GM19043 (cell line): Measurements from ENCODE around the gene FKBP15.
A peak's percentile ranks its signal among the peaks of the same experiment; 100 is the strongest.
"Not testable (repeated sequence)": the region's sequence is repeated elsewhere in the genome, so short reads cannot be mapped to it uniquely, and the experiment has no call there.

Experiments
- ATAC-seq: cut with Tn5 transposase; IDR thresholded peaks from one replicate; pipeline ENCODE4 v1.9.1; 2021; ENCODE audit warnings: low read depth; ENCODE audit not compliant: unreplicated experiment

FKBP15 gene

DNA sequence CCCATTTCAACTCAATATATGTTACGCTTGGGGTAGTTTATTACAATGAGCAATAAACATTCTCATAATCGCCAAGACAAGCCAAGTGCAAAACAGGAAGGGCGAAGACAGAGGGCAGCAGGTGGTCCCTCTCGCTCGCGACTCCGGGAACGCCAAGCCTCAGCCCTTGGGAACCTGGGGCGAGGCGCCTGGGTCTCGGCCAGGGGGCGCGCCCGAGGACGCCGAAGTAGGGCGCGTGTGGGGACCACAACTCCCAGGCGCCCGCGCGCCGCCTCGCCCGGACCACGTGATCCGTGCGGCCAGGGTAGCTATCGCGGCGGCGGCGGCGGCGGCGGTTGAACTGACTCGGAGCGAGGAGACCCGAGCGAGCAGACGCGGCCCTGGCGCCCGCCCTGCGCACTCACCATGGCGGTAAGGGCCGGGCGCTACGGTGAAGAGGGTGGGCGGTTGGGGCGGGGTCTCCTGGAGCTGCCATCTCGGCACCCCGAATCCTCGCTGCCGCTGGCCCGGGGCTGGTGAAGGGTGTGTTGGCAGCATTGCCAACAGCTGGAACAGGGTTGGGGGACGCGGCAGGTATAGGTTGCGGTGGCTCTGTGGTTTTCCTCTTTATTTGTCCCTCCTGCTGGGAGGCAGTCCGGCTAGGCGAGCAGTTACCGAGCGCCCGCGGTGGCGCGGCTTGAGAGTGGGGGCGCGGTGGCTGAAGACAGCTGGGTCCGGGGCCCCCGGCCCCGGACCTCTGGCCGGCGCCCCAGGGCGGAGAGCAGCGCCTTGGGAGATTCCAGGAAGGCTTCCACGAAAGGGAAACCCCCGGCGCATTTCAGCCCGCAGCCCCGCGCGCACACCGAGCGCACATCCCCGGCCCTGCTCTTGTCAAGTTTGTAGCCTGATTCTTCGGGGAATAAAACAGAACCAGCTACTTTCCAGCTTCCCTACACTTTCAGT, 70.1 kb downstream of the FKBP15 start, which contains the start of gene SLC31A2:
Gene SLC31A2 (plus strand): TSS at position 338 of the 942 bp plus-strand sequence. CDS start 68 bp downstream, at position 406.
- peak; percentile 95 for ATAC-seq

DNA sequence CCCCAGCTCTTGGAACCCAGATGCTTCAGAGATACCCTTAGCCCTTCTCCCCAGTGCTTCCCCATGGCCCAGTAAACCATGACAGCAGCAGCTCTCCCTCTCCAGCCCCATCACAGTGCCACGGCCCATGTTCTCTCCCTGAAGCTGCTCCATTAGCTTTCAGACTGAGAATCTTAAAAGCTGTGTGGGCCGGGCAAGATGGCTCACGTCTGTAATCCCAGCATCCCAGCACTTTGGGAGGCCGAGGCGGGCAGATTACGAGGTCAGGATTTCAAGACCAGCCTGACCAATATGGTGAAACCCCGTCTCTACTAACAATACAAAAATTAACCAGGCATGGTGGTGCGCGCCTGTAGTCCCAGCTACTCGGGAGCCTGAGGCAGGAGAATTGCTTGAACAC, 71.5 kb downstream of the FKBP15 start:
- not testable (repeated sequence) for ATAC-seq

DNA sequence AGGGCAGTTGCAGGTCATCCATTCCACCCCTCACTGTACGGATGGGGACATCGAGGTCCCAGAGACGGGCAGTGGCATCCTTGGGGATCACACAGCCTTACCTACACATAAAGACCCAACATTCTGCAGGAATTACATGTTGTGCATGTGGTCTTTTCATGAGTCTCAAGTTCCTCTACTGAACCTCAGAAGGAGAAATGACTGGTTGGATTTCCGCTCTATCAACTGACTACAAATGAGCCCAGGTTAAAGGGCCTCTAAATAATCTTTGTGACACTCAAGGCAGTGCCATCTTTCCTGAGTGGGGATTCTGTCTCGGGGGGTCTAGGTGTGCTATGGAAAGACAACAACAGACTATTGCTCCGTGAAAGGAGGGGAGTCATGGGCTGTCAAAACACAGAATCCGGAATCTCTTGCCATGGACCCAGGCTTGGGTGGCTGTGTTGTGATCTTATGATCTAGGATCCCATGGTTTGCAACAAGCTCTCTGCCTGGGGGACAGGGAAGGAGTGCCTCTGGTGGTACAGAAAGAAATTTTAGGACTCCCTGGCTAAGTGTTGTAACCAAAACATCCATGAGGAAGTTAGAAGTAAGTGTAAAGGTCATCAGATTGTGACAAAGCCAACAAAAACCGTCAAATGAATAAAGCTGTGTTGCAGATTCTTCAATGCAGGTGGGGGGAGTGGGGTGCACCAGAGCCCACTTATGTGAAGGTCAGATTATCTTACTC, 72.1 kb downstream of the FKBP15 start:
- no peak for ATAC-seq

DNA sequence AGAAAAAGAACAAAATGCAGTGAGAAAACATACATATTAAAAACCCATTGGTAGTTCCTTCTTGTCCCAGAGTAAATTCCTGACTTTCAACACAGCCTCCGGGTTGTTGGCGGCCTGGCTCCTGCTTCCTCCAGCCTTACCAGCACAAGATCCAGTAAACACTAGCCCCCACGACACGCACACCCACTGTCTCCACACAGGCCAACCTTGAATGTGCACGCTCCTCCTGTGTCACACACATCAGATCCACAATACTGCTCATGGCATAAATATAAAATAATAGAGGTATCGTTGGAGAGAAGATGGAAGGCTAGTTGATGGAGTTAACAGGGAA, 72.7 kb downstream of the FKBP15 start:
- no peak for ATAC-seq

DNA sequence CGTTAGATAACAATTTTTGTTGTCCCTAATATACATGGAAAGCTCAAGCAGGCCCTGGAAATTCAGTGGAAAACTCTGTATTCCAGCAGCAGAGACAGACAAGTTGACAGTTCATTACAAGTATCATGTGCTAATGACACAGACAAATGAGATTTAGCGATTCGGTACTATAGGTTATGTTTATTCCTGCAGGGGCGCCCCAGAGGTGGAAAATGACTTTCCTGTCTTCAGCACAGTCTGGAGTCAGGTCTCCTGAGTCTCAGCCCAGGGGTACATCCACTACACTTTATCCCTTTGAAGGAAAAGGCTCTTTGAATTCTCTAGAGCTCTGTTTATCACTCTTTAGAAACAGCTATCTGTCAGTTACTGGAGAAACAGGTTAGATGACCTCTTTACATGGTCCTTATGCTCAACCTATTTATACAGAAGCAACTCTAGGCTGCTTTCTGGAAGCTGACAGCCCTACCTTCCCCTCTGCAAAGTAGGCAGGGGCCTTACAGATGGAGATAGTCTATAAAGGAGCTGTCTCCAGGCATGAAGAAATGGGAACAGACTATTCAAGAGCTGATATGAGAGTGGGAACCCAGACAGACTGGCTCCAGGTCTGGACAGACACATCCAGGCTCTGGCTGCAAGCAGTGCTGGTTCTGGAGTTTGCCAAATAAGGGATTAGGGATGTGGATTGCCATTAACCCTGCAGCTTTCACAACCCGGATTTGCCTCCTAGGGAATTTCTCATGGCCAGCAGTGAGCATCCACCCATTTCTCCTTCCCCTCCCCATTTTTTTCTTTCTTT, 77.4 kb downstream of the FKBP15 start:
- no peak for ATAC-seq

DNA sequence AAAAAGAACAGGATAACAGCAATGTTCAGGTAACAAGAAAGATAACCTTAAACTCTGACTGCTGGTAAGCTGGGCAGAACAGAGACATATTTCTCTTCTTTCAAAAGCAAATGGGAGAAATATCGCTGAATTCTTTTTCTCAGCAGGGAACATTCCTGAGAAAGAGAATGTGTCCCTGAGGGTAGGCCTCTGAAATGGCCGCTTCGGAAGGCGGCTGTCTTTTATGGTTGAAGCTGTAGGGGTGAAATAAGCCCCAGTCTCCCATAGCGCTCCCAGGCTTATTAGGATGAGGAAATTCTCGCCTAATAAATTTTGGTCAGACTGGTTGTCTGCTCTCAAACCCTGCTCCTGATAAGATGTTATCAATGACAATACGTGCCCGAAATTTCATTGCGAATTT, 80.2 kb downstream of the FKBP15 start:
- not testable (repeated sequence) for ATAC-seq

DNA sequence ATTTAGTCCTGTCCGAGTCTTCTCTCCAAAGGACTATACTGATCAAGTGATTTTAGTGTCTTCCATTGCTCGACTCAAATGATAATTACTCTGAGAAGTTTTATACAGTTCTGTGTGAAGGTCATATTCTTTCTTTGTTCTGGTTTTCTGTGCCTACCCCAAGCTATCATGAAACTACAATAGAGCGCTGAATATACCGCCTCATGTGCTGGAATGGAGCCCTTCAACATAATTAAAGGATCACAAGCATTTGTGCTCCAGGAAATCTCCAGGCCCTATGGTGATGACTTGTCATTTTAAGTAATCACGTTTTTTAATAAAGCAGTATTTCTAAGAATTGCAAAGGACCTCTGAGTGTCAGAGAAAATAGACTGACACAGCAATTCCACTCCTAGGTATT, 81.1 kb downstream of the FKBP15 start:
- no peak for ATAC-seq

DNA sequence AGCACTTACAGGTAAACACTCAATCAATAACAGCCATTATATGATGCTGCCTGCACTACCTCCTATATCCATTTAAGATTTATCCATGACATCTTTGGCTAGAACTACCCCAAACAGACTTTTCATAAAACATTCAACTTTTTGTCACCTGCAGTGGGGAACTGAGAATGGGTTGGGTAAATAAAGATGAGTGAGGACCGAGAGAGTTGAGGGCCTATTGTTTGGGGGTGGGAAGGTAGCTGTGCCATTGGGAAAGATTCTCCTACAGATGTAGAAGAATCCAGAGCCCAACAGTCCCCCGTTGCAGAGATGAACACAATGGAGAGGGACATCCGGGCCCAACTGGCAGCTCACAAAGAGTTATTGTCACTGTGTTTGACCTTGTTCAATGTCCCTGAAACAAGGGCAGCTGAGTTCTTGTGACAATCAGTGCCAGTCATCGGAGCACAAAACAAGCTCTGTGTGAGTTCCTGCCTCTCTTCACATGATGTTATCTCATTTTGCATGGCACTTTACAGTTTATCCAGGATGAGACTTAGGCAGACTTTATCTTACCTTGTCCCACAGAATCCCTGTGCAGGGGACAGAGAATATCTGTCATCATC, 81.8 kb downstream of the FKBP15 start:
- no peak for ATAC-seq

DNA sequence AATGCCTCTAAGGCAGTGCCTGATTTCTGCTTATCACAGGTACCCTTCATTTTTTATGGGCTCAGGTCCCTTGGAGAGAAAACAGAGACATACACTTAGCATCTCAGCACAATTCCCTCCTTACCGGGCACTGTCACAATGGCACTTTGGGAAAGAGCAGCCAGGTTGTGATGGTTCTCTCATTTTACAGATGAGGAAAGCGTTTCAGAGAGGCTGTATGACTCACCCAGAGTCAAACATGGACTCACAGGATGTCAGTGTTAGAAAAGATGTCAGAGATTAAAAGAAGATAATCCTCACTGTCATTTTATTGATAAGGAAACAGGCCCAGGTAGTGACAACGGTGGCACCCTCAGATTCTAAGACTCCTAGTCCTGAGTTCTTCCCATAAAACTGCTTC, 82.3 kb downstream of the FKBP15 start:
- no peak for ATAC-seq

DNA sequence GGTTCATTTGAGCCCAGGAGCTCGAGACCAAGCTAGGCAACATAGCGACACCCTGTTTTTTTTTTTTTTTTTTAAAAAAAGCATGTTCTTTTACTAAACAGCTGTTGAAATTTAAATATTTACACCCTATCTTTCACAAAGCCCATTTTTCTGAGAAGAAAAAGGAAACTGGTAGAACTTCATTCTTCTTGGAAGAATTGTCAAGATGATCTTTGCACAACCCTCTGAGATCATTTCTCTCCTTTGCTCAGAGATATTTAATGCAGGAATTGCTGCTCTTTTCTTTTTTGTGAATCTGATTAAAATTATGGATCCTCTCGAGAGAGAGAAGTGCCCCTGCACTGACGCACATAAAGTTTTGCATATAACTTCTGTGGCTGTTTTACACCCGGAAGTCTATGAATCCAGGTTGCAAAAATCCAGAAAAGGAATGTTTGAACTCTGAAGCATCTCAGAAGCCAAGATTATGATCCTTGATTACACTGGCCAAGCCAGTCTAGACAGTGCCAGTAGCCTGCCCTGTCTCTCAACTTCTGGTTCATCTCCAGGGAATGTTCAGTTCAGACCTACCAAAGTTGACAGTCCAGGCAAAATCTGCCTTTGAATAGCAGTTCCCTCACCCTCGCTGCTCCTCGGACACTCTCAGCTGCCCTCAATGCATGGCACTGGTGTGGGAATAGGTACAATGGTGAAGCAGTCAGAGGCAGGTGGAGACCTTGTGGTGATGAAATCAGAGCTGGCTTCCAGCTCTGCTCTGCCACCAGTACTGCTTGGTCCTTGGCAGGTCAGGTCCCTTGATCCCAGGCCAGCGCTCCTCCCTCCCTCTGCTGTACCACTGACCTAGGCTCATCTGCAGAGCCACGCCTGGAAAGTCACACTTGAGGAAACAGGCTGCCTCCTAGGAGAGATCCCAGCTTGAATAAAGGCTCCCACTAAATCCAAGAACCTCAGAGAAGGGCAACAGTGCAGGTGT, 83.6 kb downstream of the FKBP15 start:
- no peak for ATAC-seq

DNA sequence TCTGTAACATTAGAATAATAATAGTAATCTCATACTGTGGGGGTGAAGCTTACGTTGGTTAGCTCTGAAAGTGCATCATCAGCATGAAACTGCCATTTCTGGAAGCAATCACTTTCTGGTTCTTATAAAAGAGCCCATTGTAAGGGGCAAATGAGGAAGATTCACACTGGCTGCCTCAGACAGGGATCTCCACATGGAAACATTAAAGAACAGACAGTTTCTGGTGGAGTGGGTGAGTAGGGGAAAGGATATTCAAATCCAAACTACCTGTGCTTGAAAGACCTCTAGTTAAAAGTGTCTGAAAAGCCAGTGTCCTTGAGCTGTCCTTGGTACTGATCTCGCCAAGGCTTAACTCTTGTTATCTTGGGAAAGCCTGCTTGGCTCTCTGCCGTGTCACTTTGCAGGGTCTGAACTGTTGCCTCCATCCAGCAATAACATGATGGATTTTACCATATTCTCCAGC, 89.4 kb downstream of the FKBP15 start:
- no peak for ATAC-seq

DNA sequence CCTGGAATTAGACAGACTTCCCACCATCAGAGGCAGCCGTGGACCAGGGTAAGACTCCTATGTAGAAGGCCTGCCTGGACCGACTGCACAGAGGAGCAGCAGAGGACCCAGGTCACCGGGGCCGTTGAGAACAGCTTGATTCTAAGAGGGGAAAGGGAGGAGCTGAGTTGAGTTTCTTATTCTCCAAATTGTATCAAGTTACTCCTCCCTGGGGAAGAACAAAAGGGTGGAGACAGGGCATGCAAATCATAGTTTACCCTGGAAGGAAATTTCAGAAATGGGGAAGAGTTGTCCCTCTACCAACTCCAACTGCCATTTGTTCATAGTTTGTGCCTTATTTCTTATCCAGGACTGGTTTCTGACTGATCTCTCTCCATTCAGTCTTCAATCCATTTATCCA, 91.2 kb downstream of the FKBP15 start:
- ATAC-seq: no peak

DNA sequence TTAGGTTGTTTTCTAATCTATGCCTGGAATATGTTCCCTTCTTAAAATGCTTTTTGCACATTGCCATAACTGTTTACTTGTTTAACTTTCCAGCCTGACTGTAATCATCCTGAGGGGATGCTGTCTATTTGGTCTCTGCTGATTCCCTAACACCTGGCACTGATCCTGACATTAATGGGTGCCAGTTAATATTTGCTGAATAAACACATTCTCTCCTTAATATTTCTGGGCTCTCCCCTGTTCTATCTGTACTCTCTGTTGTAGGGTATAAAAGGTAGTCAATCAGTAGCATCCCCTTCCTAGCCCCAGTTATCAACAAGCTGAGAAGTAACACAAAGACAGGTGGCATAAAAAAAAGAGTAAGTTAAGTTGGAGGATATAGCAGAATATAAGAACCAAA, 91.6 kb downstream of the FKBP15 start:
- no peak for ATAC-seq

DNA sequence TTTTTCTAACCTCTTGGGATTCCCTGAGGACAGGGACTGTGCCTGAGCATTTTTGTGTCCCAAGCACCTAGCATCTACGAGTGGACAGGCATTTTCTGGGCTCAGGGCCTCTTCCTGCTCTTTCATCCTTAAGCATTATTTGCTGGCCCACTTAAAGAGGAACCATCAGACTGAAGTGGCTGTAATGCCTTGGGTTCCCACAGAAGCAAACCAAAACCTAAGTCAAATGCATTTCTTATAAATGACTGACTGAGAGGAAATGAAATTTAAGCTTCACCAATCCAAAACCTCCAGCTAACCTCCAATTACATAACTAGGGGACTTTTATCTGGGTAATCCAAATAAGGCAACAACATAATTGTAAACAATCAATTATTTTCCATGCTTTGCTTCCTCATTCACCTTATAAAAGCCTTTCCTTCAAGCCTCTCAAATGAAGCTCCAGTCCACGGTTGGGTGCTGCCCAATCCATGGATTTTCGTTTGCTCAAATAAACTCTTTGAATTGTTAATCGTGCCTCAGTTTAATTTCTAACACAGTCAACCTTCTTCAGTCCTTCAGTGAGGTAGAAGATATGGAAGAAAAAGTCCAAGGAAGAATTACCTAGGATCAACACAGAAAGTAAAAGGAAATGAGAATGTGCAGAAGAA, 95.6 kb downstream of the FKBP15 start:
- no peak for ATAC-seq

DNA sequence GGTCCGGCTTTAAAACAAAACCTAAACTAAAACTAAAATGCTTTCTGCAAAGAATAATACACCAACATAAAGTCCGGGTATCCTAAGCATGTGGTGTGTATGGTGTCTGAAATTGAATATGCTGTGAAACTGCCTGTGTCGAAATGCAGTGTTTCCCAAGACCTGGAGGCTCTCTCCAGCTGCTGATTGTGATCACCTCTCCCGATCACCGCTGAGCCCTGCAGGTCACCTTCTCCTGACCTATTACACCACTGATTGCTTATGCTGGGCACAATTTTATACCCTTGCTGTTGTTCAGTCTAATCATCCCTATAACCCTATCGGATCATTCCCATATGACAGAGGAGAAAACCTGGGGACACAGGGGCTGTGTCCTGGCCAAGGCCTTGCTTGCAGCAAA, 102.2 kb downstream of the FKBP15 start:
- ATAC-seq: not testable (repeated sequence)
